GM12891 (cell line): ENCODE results near the gene C9orf72.
A peak's percentile ranks its signal among the peaks of the same experiment; 100 is the strongest.

Experiments
- DNase-seq: peaks from one replicate; pipeline ENCODE4 v3.0.0; 2011; ENCODE audit warnings: low spot score; ENCODE audit not compliant: insufficient read length
- FAIRE-seq: peaks from 2 replicates; lab custom pipeline; 2011; peaks lifted over from hg19 to GRCh38; lab: Jason Lieb, UNC
- PAX5 ChIP-seq: IDR thresholded peaks from 2 replicates; pipeline ENCODE4 v1.6.1; 2011; ENCODE audit warnings: low read length, moderate library complexity, mild to moderate bottlenecking; ENCODE audit not compliant: insufficient read depth, severe bottlenecking
- POLR2A ChIP-seq: IDR thresholded peaks from 2 replicates; pipeline ENCODE4 v1.6.1; 2011; ENCODE audit warnings: low read depth, low read length, control low read depth
- POLR2AphosphoS5 ChIP-seq: IDR thresholded peaks from 2 replicates; pipeline ENCODE4 v1.6.1; 2011; ENCODE audit warnings: low read depth, low read length, control low read depth
- POU2F2 ChIP-seq: IDR thresholded peaks from 2 replicates; pipeline ENCODE4 v1.6.1; 2011; ENCODE audit warnings: low read depth, mild to moderate bottlenecking, control low read depth, low read length, moderate library complexity
- SPI1 ChIP-seq: IDR thresholded peaks from 2 replicates; pipeline ENCODE4 v1.6.1; 2011; ENCODE audit warnings: low read depth, low read length, control low read depth
- TAF1 ChIP-seq: IDR thresholded peaks from 2 replicates; pipeline ENCODE4 v1.6.1; 2011; ENCODE audit warnings: low read depth, low read length, control low read depth

C9orf72 gene

DNA sequence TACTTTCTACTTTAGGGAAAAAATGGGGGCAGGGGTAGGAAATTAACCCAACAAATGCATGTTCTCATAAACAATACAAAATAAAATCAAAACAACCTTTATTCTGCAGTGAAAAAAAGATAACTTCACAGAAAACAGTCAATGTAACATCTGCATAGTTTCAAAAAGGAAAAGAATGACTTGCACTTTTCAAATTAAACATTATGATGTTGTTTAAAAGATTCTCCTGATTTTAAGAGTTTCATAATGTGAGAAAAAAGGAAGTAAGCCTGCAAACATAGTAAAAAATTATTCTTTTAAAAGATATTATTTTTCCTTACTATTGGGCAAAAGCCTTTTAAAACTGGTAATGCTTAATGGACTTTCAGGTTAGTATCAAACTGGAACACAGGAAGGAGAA lies 7.6 kb downstream of the C9orf72 start:
- TF ChIP-seq POLR2A: no peak
- FAIRE-seq: no peak
- DNase-seq: no peak

GRCh38 chr9:27564670-27565069 lies 8.6 kb downstream of the C9orf72 start:
- TF ChIP-seq POLR2A (no peak), TAF1 (no peak), PAX5 (no peak), POLR2AphosphoS5 (no peak), SPI1 (peak; percentile 3; the same call in 1 of the 2 replicates), POU2F2 (no peak)
- no peak for DNase-seq
- peak; percentile 63 for FAIRE-seq

DNA sequence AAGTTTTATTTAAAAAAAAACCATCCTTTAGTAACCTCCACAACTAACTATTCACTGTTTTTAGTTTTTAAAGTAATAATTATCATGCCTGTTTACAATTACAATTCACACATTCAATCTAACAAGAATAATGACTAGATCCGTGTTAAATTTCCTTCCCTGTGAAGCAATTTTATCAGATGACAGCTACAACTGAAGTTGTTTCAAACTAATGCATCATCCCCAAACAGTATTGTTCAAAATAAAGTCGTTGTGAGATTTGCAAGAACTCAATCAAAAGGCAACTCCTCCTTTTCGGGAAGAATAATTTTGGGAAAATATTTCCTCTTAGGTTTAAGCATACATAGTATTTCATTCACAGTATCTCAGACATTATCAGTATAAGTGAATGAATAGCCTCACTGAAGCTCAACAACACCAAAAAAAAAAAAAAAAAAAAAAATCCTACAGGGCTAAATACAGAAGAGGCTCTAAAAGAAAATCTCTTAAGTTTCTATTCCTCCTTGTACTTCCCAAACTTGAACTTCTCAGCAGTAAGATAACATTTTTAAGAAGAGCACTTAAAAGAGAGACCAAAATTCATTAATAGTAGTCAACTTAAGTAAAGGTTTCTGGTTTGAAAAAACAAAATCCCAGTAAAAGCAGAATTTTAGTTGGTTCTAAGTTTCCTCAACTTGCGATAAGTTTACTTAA lies 9.4 kb downstream of the C9orf72 start:
- DNase-seq: no peak
- TF ChIP-seq POLR2AphosphoS5 (no peak), POLR2A (no peak), POU2F2 (no peak), SPI1 (no peak), TAF1 (no peak), PAX5 (no peak)
- no peak for FAIRE-seq

DNA sequence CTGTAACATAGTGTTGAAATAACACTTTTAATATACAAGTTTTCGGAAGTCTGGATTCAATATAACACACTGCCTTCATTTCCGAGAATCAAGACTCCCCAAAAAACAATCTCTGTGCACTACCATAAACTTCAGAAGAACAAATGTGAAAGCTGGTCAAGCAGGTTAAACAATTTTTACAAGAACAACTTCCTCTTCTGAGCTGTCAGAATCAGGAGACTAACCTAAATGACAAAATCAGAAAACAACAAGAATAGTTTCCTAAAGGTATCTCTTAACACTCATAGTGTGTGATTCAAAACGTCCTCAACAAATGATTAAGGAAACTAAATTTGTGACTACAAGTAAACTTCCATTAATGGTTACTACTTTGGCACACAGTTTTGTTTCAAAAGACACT lies 11.6 kb downstream of the C9orf72 start:
- no peak for FAIRE-seq
- TF ChIP-seq TAF1 (no peak), POLR2AphosphoS5 (no peak), PAX5 (no peak), POLR2A (no peak), POU2F2 (no peak)

GRCh38 chr9:27560457-27560856 lies 12.8 kb downstream of the C9orf72 start:
- TF ChIP-seq TAF1 (no peak), POU2F2 (no peak), PAX5 (no peak)
- no peak for DNase-seq
- FAIRE-seq: no peak

More for the DNA sequence above, 11.6 kb downstream of the C9orf72 start:
- no peak for DNase-seq

DNA sequence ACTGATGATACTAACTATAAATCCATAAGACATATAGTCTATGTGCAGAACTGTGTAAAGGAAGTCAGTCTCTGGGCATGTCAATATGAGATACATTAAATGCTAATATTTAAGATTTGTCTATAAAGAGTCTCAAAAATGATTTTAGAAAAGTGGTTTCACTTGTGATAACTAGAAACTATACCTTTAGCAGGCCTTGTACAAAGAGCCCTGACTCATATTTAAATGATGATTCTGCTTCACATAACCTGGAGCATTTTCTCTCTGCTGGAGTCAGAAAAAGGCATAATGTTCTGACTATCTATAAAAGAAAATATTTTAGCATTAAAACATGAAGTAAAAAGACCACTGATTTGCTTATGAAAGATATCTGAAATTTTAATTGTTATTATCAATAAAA lies 15.0 kb downstream of the C9orf72 start:
- DNase-seq (no peak), FAIRE-seq (no peak)
- TF ChIP-seq PAX5 (no peak), SPI1 (no peak)

GRCh38 chr9:27556470-27556869 lies 16.8 kb downstream of the C9orf72 start:
- TF ChIP-seq PAX5 (no peak), SPI1 (no peak)
- FAIRE-seq: no peak
- no peak for DNase-seq

DNA sequence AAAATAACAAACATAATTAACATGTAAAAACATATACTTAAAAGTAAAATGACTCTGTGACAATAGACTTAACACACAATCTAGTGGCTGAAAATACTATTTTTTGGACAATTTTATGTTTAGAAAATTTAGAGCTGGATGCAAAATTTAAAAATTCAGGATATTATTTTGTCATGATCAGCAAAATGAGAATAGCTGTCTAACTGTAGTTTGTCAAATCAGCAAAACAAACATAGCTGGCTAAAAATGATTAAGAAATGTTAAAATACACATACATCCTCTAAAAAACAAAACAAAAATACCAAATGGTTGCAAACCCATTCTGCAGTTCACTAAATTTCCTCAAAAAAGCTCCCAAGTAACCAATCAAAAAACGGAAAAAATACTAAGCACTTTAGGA lies 18.6 kb downstream of the C9orf72 start:
- TF ChIP-seq POU2F2 (no peak), POLR2A (no peak), TAF1 (no peak), POLR2AphosphoS5 (no peak), SPI1 (no peak), PAX5 (no peak)
- DNase-seq: no peak
- FAIRE-seq: no peak

GRCh38 chr9:27549196-27549755 lies 24.0 kb downstream of the C9orf72 start:
- no peak for TF ChIP-seq POLR2A
- no peak for TF ChIP-seq POLR2AphosphoS5
- no peak for TF ChIP-seq POU2F2
- no peak for TF ChIP-seq SPI1
- no peak for TF ChIP-seq PAX5
- FAIRE-seq (no peak), DNase-seq (no peak)

GRCh38 chr9:27548055-27548741 lies 25.1 kb downstream of the C9orf72 start:
- DNase-seq (no peak), FAIRE-seq (no peak)
- TF ChIP-seq POLR2A (no peak), TAF1 (no peak), POU2F2 (no peak), SPI1 (no peak), PAX5 (no peak), POLR2AphosphoS5 (no peak)
